ENCODE measurements around the gene CHMP4A. TPM values are rescaled to one million over a fixed set of nuclear protein-coding genes. Genes with fewer than 3 reads are reported as not detected.

The CHMP4A gene
- polyA plus RNA-seq, 1 donor (not counting 4 experiments of a cell fraction or from before 2014, with no cell fraction given), result 54.5 TPM

DNA sequence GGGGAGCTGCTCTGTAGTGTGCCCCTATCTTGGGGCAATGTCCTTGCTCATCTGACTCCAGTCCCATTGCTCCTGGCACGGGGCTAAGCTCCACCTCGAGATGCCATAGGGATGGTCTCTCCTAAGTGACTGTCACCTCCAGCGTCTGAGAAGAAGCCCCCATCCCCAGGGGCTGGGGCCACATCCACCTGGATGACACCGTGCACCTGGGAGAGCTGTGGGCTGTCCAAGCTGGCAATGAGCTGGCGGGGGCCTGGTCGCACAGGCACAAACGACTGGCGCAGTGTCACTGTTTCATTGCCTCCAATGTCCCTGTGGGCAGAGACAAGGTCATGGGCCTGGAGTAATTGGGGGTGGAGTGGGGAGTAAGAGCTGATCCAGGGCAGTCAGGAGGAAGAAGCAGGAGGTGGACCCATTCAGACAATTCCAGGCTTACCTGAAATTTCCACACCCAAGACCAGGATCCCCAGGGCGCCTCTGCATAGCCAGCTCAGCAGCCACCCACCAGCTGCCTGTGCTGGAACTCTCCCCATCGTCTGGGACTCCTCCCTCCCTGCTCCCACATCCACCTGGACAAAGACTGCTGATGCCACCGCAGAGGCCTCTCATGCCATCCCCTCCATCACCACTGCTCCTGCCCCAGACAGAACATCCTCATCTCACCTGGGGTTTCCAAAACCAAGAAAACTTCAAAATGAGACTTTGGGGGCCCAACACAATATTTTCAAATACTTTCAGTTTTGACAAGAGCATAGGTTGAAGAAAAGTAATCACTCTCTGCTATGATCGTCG, 36.1 kb upstream of the CHMP4A start:
- Histone ChIP-seq H3K9ac (ENCODE audit: control insufficient read depth, extremely low read depth, insufficient read depth, low read length) (no peak overlapping the region), H3K4me3 (ENCODE audit: control insufficient read depth in 2 of 3, extremely low read depth in 1 of 3, insufficient read depth in 2 of 3, low read depth in 1 of 3, low read length in 3 of 3) (no peak overlapping the region), H3K9me1 (ENCODE audit: control insufficient read depth, extremely low read depth, insufficient read depth, low read length) (no peaks in the 10 kb centered on the region), H3K4me2 (ENCODE audit: control insufficient read depth, extremely low read depth, insufficient read depth, low read depth, low read length) (no peak overlapping the region), H4K20me1 (ENCODE audit: control insufficient read depth, extremely low read depth, insufficient read depth, low read length) (no peaks in the 10 kb centered on the region), H2AFZ (ENCODE audit: control insufficient read depth, low read length) (no peak overlapping the region), H3K4me1 (ENCODE audit: control insufficient read depth, extremely low read depth, insufficient read depth, low read length) (no peaks in the 10 kb centered on the region), H3K36me3 (ENCODE audit: control insufficient read depth in 2 of 2, extremely low read depth in 1 of 2, insufficient read depth in 2 of 2, low read length in 2 of 2) (peaks cover 4 to 21% of the 10 kb centered on the region in 2 experiments), H3K79me2 (ENCODE audit: control insufficient read depth, insufficient read depth, low read length) (no peaks in the 10 kb centered on the region), H3K27me3 (ENCODE audit: control insufficient read depth, extremely low read depth, insufficient read depth, low read length) (no peaks in the 10 kb centered on the region), H3K9me3 (ENCODE audit: control insufficient read depth, low read depth, low read length) (no peaks in the 10 kb centered on the region), H3K27ac (ENCODE audit: control insufficient read depth, insufficient read depth, low read length) (no peak overlapping the region)
- no peak for TF ChIP-seq EZH2 (IDR thresholded peaks at IDR 0.05; ENCODE audit: low read length)
- TF ChIP-seq, protein P1, sequence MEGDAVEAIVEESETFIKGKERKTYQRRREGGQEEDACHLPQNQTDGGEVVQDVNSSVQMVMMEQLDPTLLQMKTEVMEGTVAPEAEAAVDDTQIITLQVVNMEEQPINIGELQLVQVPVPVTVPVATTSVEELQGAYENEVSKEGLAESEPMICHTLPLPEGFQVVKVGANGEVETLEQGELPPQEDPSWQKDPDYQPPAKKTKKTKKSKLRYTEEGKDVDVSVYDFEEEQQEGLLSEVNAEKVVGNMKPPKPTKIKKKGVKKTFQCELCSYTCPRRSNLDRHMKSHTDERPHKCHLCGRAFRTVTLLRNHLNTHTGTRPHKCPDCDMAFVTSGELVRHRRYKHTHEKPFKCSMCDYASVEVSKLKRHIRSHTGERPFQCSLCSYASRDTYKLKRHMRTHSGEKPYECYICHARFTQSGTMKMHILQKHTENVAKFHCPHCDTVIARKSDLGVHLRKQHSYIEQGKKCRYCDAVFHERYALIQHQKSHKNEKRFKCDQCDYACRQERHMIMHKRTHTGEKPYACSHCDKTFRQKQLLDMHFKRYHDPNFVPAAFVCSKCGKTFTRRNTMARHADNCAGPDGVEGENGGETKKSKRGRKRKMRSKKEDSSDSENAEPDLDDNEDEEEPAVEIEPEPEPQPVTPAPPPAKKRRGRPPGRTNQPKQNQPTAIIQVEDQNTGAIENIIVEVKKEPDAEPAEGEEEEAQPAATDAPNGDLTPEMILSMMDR (optimal IDR thresholded peaks at IDR 0.05 in 1 of 3, IDR thresholded peaks at IDR 0.05 in 1 of 3, conservative IDR thresholded peaks at IDR 0.05 in 1 of 3; ENCODE audit: extremely low read depth in 1 of 3, insufficient read depth in 2 of 3, low read length in 3 of 3), result no peak
- dilution Hi-C loops (cut with MboI; ENCODE audit: extremely low pct_ligation_motif_present, low sequenced_read_pairs), result no loop called here
- FAIRE-seq (no peak), DNase-seq (ENCODE audit: low read depth, low spot score) (no peak)

DNA sequence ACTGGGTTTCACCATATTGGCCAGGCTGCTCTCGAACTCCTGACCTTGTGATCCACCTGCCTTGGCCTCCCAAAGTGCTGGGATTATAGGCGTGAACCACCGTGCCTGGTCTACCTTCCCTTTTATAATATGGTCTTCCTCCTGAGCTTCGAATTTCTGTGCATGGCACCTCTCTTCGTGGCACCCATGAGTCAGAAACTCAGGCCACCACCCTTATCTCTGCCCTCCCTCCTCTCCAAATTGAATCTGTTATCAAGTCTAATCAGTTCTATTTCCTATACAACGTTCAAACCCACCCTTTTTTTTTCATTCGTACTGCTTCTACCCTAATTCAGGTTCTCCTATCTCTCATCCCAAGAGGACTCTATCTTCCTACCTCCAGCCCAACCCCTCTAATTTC, 34.1 kb upstream of the CHMP4A start:
- H3K27me3 ChIP-seq (ENCODE audit: control insufficient read depth, extremely low read depth, insufficient read depth, low read length), result no peaks in the 10 kb centered on the region
- H3K9me3 ChIP-seq (ENCODE audit: control insufficient read depth, low read depth, low read length), result no peaks in the 10 kb centered on the region
- peaks cover 4 to 12% of the 10 kb centered on the region in 2 experiments for H3K36me3 ChIP-seq (ENCODE audit: control insufficient read depth in 2 of 2, extremely low read depth in 1 of 2, insufficient read depth in 2 of 2, low read length in 2 of 2)
- no peak for FAIRE-seq
- TF ChIP-seq, protein P1 (optimal IDR thresholded peaks at IDR 0.05 in 1 of 3, IDR thresholded peaks at IDR 0.05 in 1 of 3, conservative IDR thresholded peaks at IDR 0.05 in 1 of 3; ENCODE audit: extremely low read depth in 1 of 3, insufficient read depth in 2 of 3, low read length in 3 of 3), result no peak
- TF ChIP-seq EZH2 (IDR thresholded peaks at IDR 0.05; ENCODE audit: low read length), result no peak
- no peaks in the 10 kb centered on the region for H3K9me1 ChIP-seq (ENCODE audit: control insufficient read depth, extremely low read depth, insufficient read depth, low read length)
- H3K79me2 ChIP-seq (ENCODE audit: control insufficient read depth, insufficient read depth, low read length), result no peaks in the 10 kb centered on the region
- H3K4me2 ChIP-seq (ENCODE audit: control insufficient read depth, extremely low read depth, insufficient read depth, low read depth, low read length), result no peak overlapping the region
- H4K20me1 ChIP-seq (ENCODE audit: control insufficient read depth, extremely low read depth, insufficient read depth, low read length), result no peaks in the 10 kb centered on the region
- no peak overlapping the region for H3K4me3 ChIP-seq (ENCODE audit: control insufficient read depth in 2 of 3, extremely low read depth in 1 of 3, insufficient read depth in 2 of 3, low read depth in 1 of 3, low read length in 3 of 3)
- no peak overlapping the region for H2AFZ ChIP-seq (ENCODE audit: control insufficient read depth, low read length)
- no peak overlapping the region for H3K27ac ChIP-seq (ENCODE audit: control insufficient read depth, insufficient read depth, low read length)
- H3K9ac ChIP-seq (ENCODE audit: control insufficient read depth, extremely low read depth, insufficient read depth, low read length), result no peak overlapping the region
- dilution Hi-C loops (cut with MboI; ENCODE audit: extremely low pct_ligation_motif_present, low sequenced_read_pairs), result no loop called here
- DNase-seq (ENCODE audit: low read depth, low spot score), result no peak
- H3K4me1 ChIP-seq (ENCODE audit: control insufficient read depth, extremely low read depth, insufficient read depth, low read length), result peaks cover 7% of the 10 kb centered on the region

All from keratinocyte (primary cell).